ENCODE data around the gene CIPC. TPM values are rescaled to one million over a fixed set of nuclear protein-coding genes. Genes with fewer than 3 reads are reported as not detected.

The CIPC gene
- total RNA-seq (2021) (54.7 and 66.3 TPM in 2 replicates), Bru-seq, nascent RNA (percentile 91 among the genes with signal in this experiment), BruChase-seq, experiment 1, labeled RNA remaining after a 2-hour chase (percentile 99 among the genes with signal in this experiment), BruChase-seq, experiment 2, labeled RNA remaining after a 6-hour chase (percentile 97 among the genes with signal in this experiment)
- long read RNA-seq, full-length matches to known transcripts = 34 of 54 reads
- long read RNA-seq, partial matches to known transcripts = 17 of 54 reads
- long read RNA-seq, other reads (novel, unspliced or antisense) = 3 of 54 reads

DNA sequence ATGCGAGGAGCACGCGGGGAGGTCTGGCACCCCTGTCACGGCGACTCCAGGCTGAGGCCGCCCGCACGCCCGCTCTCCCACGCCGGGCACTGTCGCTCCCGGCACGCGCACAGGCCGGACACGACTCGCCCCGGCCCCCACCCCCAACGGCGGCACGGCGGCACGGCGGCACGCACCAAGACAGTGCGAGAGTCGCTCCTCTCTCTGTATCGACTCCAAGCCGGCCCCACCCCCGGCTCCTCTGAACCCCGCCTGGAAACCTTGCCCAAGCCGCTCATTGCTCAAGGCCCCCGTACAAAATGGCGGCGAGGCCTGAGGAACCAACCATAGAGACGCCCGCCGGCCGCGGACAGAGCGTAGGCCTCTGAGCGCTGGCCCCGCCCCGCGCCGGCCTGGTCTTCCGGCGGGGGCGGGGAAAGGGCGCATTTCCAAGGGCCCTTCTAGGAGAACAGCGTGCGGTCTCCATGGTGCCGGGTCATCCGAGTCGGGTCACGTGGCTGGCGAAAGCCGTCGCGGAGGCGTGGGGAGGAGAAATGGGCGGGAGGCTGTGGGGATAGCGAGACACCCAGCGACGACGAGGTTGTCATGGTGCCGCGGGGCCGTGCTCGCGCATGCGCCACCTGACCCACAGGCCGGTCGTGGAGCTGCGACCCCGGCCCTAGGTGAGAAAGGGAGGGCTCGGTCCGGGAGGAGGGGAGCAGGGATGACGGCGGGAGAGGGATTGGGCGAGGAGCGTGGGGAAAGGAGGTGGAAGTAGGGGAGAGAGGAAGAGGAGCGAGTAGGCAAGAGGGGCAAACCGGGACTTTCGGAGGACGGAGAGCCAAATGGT is at the start of gene CIPC:
Gene CIPC (plus strand): TSS at position 559 of the 829 bp plus-strand sequence. CDS start 7,451 bp downstream, outside the sequence.
- CTCF ChIA-PET = interaction anchor here (0.5 to 3.0 kb wide), 19 partner anchors 9 to 1287 kb away, joined by 3 to 38 read pairs (median 5); no protein-coding TSS in a partner anchor
- peaks cover 64% of the 10 kb centered on the region for H3K79me2 ChIP-seq (ENCODE audit: low read depth)
- intact Hi-C loops (cut with micrococcal nuclease; ENCODE audit: unreplicated experiment) = loop anchor here (1.0 to 5.0 kb wide), 6 partner anchors 13 to 285 kb away; partner anchors contain the start of genes ANGEL1, IRF2BPL and POMT2
- BruUV-seq (replicated peaks) = no TSS peak
- H3K4me1 ChIP-seq (replicated peaks; ENCODE audit: insufficient read depth) = peaks cover 25% of the 10 kb centered on the region
- peaks cover 28% of the 10 kb centered on the region for H3F3A ChIP-seq (ENCODE audit: insufficient read depth, low read depth)
- no peaks in the 10 kb centered on the region for H3K9me2 ChIP-seq (ENCODE audit: insufficient read depth)
- peak; percentile 99 to 100 for DNase-seq
- peak within 1 kb of the TSS; percentile 83 for H3K4me3 ChIP-seq
- H3K27me3 ChIP-seq (ENCODE audit: insufficient read depth, low read depth) = no peaks in the 10 kb centered on the region
- peak within 1 kb of the TSS; percentile 98 for H2AFZ ChIP-seq
- peak within 1 kb of the TSS; percentile 90 for H3K27ac ChIP-seq
- no peaks in the 10 kb centered on the region for H4K20me1 ChIP-seq (ENCODE audit: insufficient read depth)
- no peaks in the 10 kb centered on the region for H3K36me3 ChIP-seq (ENCODE audit: low read depth)
- TF ChIP-seq CTCF (conservative IDR thresholded peaks at IDR 0.05) (no peak; the same call in 1 of the 2 replicates), EZH2 (IDR thresholded peaks at IDR 0.05; ENCODE audit: low read depth) (no peak)
- no peaks in the 10 kb centered on the region for H3K9me3 ChIP-seq (ENCODE audit: insufficient read depth, low read depth)
- H3K4me2 ChIP-seq = peak within 1 kb of the TSS; percentile 88
- POLR2A ChIA-PET (ENCODE audit: unreplicated experiment) = interaction anchor here (0.5 to 2.0 kb wide), 10 partner anchors 13 to 732 kb away, joined by 3 to 23 read pairs (median 4); partner anchors contain the start of gene TMED8

GRCh38 chr14:77051116-77051515 is 46.9 kb upstream of the CIPC start:
- Histone ChIP-seq H4K20me1 (ENCODE audit: insufficient read depth) (no peaks in the 10 kb centered on the region), H3K27ac (no peak overlapping the region), H3K79me2 (ENCODE audit: low read depth) (no peaks in the 10 kb centered on the region), H3K36me3 (ENCODE audit: low read depth) (no peaks in the 10 kb centered on the region), H3F3A (ENCODE audit: insufficient read depth, low read depth) (peaks cover 24% of the 10 kb centered on the region), H3K27me3 (ENCODE audit: insufficient read depth, low read depth) (no peaks in the 10 kb centered on the region), H2AFZ (no peak overlapping the region), H3K4me1 (replicated peaks; ENCODE audit: insufficient read depth) (peaks cover 23% of the 10 kb centered on the region), H3K4me2 (no peak overlapping the region), H3K9me3 (ENCODE audit: insufficient read depth, low read depth) (0 out of 2 replicates have a peak, but pooled peaks cover 5% of the 10 kb centered on the region), H3K9me2 (ENCODE audit: insufficient read depth) (no peaks in the 10 kb centered on the region), H3K4me3 (no peak overlapping the region)
- intact Hi-C loops (cut with micrococcal nuclease; ENCODE audit: unreplicated experiment) = no loop called here
- no peak for DNase-seq
- ChIA-PET CTCF (interaction anchor here (0.6 to 1.3 kb wide), 4 partner anchors 8 to 1489 kb away, joined by 3 to 6 read pairs (median 5); no protein-coding TSS in a partner anchor), POLR2A (ENCODE audit: unreplicated experiment) (interaction anchor here (0.7 kb wide), 1 partner anchor 400 kb away, joined by 15 read pairs; no protein-coding TSS in a partner anchor)
- TF ChIP-seq EZH2 (IDR thresholded peaks at IDR 0.05; ENCODE audit: low read depth) (no peak), CTCF (conservative IDR thresholded peaks at IDR 0.05) (no peak)
- no TSS peak for BruUV-seq (replicated peaks)
